ENCODE data around the gene RPL15. TPM values are rescaled to one million over a fixed set of nuclear protein-coding genes. Genes with fewer than 3 reads are reported as not detected.

The RPL15 gene
- total and polyA plus RNA-seq, 2 of the 8 experiments (the other 6 are each of a cell fraction or from before 2014, with no cell fraction given) = 2,819 to 6,473 TPM

DNA sequence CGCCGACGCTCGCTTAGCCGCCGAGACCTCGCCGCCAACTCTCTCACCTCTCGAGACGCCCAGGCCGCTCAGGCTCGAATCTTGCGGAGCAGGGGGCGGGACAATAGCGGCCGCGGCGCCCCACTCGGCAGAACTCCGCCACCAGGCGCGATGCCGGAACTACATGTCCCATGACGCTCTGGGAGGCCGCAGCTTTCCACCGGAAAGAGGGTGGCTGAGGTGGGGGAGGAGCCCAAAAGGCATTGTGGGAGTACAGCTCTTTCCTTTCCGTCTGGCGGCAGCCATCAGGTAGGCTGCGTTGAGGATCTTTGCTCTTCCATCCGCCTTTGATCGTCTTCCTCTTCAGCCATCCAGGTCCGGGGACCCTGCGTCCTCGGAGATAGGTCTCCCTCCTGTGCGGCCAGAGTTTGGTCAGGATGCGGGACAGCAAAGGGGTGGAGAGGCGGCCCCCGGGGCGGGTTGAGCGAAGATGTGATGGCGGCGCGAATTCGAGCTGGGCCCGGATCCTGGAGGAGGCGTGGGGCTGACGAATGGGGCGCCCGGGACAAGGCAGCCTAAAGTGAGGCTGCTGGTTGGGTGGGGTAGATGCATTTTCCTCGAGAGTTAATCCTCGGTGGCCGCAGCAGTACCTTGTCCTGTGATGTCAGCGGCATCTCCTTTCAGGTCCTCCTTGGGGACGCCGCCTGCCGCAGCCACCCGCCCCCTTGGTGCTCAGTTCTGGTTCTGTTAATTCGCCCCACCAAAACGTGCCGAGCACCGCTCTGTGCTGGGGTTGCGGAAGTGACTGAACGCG, at the start of gene RPL15, which contains the start of gene NKIRAS1 (continued):
- TF ChIP-seq, protein P1, sequence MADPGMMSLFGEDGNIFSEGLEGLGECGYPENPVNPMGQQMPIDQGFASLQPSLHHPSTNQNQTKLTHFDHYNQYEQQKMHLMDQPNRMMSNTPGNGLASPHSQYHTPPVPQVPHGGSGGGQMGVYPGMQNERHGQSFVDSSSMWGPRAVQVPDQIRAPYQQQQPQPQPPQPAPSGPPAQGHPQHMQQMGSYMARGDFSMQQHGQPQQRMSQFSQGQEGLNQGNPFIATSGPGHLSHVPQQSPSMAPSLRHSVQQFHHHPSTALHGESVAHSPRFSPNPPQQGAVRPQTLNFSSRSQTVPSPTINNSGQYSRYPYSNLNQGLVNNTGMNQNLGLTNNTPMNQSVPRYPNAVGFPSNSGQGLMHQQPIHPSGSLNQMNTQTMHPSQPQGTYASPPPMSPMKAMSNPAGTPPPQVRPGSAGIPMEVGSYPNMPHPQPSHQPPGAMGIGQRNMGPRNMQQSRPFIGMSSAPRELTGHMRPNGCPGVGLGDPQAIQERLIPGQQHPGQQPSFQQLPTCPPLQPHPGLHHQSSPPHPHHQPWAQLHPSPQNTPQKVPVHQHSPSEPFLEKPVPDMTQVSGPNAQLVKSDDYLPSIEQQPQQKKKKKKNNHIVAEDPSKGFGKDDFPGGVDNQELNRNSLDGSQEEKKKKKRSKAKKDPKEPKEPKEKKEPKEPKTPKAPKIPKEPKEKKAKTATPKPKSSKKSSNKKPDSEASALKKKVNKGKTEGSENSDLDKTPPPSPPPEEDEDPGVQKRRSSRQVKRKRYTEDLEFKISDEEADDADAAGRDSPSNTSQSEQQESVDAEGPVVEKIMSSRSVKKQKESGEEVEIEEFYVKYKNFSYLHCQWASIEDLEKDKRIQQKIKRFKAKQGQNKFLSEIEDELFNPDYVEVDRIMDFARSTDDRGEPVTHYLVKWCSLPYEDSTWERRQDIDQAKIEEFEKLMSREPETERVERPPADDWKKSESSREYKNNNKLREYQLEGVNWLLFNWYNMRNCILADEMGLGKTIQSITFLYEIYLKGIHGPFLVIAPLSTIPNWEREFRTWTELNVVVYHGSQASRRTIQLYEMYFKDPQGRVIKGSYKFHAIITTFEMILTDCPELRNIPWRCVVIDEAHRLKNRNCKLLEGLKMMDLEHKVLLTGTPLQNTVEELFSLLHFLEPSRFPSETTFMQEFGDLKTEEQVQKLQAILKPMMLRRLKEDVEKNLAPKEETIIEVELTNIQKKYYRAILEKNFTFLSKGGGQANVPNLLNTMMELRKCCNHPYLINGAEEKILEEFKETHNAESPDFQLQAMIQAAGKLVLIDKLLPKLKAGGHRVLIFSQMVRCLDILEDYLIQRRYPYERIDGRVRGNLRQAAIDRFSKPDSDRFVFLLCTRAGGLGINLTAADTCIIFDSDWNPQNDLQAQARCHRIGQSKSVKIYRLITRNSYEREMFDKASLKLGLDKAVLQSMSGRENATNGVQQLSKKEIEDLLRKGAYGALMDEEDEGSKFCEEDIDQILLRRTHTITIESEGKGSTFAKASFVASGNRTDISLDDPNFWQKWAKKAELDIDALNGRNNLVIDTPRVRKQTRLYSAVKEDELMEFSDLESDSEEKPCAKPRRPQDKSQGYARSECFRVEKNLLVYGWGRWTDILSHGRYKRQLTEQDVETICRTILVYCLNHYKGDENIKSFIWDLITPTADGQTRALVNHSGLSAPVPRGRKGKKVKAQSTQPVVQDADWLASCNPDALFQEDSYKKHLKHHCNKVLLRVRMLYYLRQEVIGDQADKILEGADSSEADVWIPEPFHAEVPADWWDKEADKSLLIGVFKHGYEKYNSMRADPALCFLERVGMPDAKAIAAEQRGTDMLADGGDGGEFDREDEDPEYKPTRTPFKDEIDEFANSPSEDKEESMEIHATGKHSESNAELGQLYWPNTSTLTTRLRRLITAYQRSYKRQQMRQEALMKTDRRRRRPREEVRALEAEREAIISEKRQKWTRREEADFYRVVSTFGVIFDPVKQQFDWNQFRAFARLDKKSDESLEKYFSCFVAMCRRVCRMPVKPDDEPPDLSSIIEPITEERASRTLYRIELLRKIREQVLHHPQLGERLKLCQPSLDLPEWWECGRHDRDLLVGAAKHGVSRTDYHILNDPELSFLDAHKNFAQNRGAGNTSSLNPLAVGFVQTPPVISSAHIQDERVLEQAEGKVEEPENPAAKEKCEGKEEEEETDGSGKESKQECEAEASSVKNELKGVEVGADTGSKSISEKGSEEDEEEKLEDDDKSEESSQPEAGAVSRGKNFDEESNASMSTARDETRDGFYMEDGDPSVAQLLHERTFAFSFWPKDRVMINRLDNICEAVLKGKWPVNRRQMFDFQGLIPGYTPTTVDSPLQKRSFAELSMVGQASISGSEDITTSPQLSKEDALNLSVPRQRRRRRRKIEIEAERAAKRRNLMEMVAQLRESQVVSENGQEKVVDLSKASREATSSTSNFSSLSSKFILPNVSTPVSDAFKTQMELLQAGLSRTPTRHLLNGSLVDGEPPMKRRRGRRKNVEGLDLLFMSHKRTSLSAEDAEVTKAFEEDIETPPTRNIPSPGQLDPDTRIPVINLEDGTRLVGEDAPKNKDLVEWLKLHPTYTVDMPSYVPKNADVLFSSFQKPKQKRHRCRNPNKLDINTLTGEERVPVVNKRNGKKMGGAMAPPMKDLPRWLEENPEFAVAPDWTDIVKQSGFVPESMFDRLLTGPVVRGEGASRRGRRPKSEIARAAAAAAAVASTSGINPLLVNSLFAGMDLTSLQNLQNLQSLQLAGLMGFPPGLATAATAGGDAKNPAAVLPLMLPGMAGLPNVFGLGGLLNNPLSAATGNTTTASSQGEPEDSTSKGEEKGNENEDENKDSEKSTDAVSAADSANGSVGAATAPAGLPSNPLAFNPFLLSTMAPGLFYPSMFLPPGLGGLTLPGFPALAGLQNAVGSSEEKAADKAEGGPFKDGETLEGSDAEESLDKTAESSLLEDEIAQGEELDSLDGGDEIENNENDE (IDR thresholded peaks at IDR 0.05; ENCODE audit: insufficient replicate concordance, low read length) = no peak
- TF ChIP-seq, protein P2, sequence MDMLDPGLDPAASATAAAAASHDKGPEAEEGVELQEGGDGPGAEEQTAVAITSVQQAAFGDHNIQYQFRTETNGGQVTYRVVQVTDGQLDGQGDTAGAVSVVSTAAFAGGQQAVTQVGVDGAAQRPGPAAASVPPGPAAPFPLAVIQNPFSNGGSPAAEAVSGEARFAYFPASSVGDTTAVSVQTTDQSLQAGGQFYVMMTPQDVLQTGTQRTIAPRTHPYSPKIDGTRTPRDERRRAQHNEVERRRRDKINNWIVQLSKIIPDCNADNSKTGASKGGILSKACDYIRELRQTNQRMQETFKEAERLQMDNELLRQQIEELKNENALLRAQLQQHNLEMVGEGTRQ (IDR thresholded peaks at IDR 0.05; ENCODE audit: low read length) = no peak
- TF ChIP-seq RFX5 (IDR thresholded peaks at IDR 0.05; ENCODE audit: borderline replicate concordance, low read depth, low read length) (no peak), POLR2AphosphoS5 (IDR thresholded peaks at IDR 0.05; ENCODE audit: low read depth, low read length) (peak; percentile 99), SIRT6 (IDR thresholded peaks at IDR 0.05; ENCODE audit: low read length) (no peak), GTF2F1 (IDR thresholded peaks at IDR 0.05; ENCODE audit: borderline replicate concordance, low read depth, low read length) (peak; percentile 86; the same call in 1 of the 2 replicates), HDAC2 (IDR thresholded peaks at IDR 0.05; ENCODE audit: borderline replicate concordance in 1 of 2, low read depth in 2 of 2, low read length in 2 of 2) (no peak), CBX8 (IDR thresholded peaks at IDR 0.05; ENCODE audit: borderline replicate concordance, low read depth, low read length) (no peak), CEBPB (IDR thresholded peaks at IDR 0.05; ENCODE audit: low read depth, low read length) (no peak)

Measured in H1 (cell line).